Stimulated activated effector memory CD8-positive, alpha-beta T cell treated with anti-CD3 and anti-CD28 coated beads, Interleukin-12 subunit alpha, Interleukin-12 subunit beta, amount 100 ng/mL, for 72 hours (primary cell): ENCODE measurements around the gene EMC1.
A peak's percentile ranks its signal among the peaks of the same experiment; 100 is the strongest.
"Not testable (repeated sequence)": the region's sequence is repeated elsewhere in the genome, so short reads cannot be mapped to it uniquely, and the experiment has no call there.

ENCODE experiments used
- ATAC-seq: fragments of 150-1000 bp; cut with Tn5 transposase; 2 replicates; pipeline ENCODE4 v1.10.0; 2021
- DNase-seq, 2 donors: peaks; one replicate each; pipeline ENCODE4 v3.0.0; 2021 to 2022; ENCODE audit warnings: low spot score in 2 of 2
- H3K27ac Mint-ChIP-seq: one replicate; pipeline ENCODE4 v1.8.0; 2022; ENCODE audit warnings: mild to moderate bottlenecking, mixed read lengths
- H3K36me3 Mint-ChIP-seq: one replicate; pipeline ENCODE4 v1.8.0; 2022; ENCODE audit warnings: mild to moderate bottlenecking, mixed read lengths
- H3K4me1 Mint-ChIP-seq: one replicate; pipeline ENCODE4 v1.8.0; 2022; ENCODE audit warnings: mixed read lengths
- H3K4me3 Mint-ChIP-seq: one replicate; pipeline ENCODE4 v1.8.0; 2022; ENCODE audit warnings: mild to moderate bottlenecking, mixed read lengths
- H3K9me3 Mint-ChIP-seq: one replicate; pipeline ENCODE4 v1.8.0; 2022; ENCODE audit warnings: mixed read lengths

The EMC1 gene

GRCh38 chr1:19251305-19252196, at the start of gene EMC1, which contains the start of gene MRTO4:
EMC1 (minus strand) TSS chr1:19251524; CDS start chr1:19251509, 15 bp downstream.
MRTO4 (plus strand) TSS chr1:19251805; CDS start chr1:19251836, 31 bp downstream.
- H3K4me1 Mint-ChIP-seq, result peaks cover 34% of the 10 kb centered on the region
- no peaks in the 10 kb centered on the region for H3K9me3 Mint-ChIP-seq
- peak within 1 kb of the TSS; percentile 98 for H3K27ac Mint-ChIP-seq
- peak; percentile 94 for ATAC-seq
- peaks cover 70% of the 10 kb centered on the region for H3K36me3 Mint-ChIP-seq
- H3K4me3 Mint-ChIP-seq, result peak within 1 kb of the TSS; percentile 95
- peak; percentile 96 to 99 for DNase-seq

DNA sequence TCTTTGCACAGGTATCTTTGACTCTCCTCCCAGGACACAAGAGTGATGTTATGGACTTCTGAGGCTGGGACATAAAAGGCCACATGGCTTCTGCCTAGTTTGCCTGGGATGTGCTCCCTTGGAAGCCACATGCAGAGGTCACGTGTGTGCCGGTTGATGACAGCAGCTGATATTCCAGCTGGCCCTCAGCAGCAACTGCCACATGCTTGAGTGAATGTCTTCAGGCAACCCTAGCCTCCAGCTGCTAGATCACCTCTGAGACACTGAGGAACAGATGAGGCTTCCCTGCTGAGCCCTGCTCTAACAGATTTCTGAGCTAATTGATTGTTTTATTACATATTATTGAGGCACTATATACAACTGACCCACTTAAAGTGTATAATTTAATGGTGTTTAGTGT, 48.9 kb upstream of the EMC1 start:
- no peak overlapping the region for H3K27ac Mint-ChIP-seq
- H3K4me1 Mint-ChIP-seq, result no peaks in the 10 kb centered on the region
- DNase-seq (no peak), ATAC-seq (no peak)
- peaks cover 5% of the 10 kb centered on the region for H3K9me3 Mint-ChIP-seq
- H3K36me3 Mint-ChIP-seq, result peaks cover 19% of the 10 kb centered on the region
- H3K4me3 Mint-ChIP-seq, result no peak overlapping the region

DNA sequence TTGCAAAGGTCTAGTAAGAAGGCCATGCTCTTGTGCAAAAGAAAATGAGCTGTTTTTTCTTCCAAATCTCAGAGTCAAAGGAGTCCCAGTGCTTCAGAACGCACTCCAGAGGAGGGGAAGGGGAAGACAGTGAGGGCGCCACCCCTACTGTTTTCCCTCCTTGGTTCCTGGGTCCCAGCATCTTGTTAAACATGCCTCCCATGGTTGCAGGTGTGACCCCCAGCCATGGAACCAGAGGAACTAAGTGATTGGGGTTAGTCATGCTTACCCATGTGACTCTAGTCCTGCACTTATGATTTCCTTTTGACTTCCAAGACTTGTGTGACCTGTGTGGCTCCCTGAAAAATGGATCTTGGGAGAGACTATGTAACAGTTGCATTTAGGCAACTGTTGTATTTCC, 43.3 kb upstream of the EMC1 start:
- H3K9me3 Mint-ChIP-seq, result peaks cover 14% of the 10 kb centered on the region
- no peak overlapping the region for H3K27ac Mint-ChIP-seq
- DNase-seq, result no peak
- ATAC-seq, result no peak
- no peaks in the 10 kb centered on the region for H3K36me3 Mint-ChIP-seq
- H3K4me1 Mint-ChIP-seq, result no peaks in the 10 kb centered on the region
- no peak overlapping the region for H3K4me3 Mint-ChIP-seq

GRCh38 chr1:19289244-19289643, 37.9 kb upstream of the EMC1 start:
- DNase-seq (no peak), ATAC-seq (no peak)
- Mint-ChIP-seq H3K4me3 (peak overlapping the region; percentile 65), H3K4me1 (peaks cover 12% of the 10 kb centered on the region), H3K9me3 (peaks cover 2% of the 10 kb centered on the region), H3K36me3 (no peaks in the 10 kb centered on the region), H3K27ac (no peak overlapping the region)

- Mint-ChIP-seq H3K4me3 (peak within 1 kb of the TSS; percentile 65), H3K4me1 (peaks cover 12% of the 10 kb centered on the region)
- H3K9me3 Mint-ChIP-seq, H3K36me3 Mint-ChIP-seq, H3K27ac Mint-ChIP-seq: not testable (repeated sequence)
- ATAC-seq (peak; percentile 96), DNase-seq (peak; percentile 42 to 59)
Measured at GRCh38 chr1:19288324-19289241, 37.3 kb upstream of the EMC1 start, which contains the start of gene AKR7A3. AKR7A3 (minus strand) TSS chr1:19288770; CDS start chr1:19288709, 61 bp downstream.

DNA sequence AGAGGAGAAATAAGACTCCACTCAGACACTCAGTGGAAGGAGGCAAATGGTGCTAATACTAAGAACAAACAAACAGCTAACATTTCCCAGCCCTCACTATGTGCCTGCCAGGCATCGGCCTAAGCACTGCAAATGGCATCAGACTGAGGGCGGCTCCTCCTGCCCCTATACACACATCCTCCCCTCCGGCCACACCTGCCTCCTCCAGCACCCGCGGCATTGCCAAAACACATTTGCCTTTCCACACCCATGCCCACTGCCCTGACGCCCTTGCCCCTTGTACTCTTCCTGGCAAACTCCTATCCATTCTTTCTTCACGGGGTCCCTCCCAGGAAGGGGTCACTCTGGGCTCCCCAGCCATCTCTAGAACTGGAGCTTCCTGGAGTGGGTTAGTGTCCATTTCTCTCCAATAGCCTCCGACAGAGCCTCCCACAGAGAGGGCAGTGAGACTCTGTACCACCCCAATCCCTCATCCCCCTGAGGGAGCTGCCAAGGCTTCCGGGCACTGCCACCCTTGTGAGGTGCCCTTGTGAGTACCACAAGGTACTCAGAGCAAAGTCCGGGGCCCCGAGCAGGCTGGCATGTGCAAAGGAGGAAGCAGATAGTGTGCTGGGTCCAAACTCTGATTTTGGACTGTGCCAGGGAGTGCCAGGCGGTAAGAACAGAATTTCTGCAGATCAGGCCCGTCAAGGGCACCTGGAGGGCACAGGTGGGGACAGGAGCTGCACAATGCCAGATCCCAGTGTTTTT, 36.3 kb upstream of the EMC1 start:
- Mint-ChIP-seq H3K4me1 (peaks cover 12% of the 10 kb centered on the region), H3K4me3 (peak overlapping the region; percentile 65), H3K9me3 (no peaks in the 10 kb centered on the region), H3K27ac (no peak overlapping the region), H3K36me3 (no peaks in the 10 kb centered on the region)
- DNase-seq (no peak), ATAC-seq (no peak)

GRCh38 chr1:19285807-19286206, 34.5 kb upstream of the EMC1 start:
- not testable (repeated sequence) for H3K36me3 Mint-ChIP-seq

DNA sequence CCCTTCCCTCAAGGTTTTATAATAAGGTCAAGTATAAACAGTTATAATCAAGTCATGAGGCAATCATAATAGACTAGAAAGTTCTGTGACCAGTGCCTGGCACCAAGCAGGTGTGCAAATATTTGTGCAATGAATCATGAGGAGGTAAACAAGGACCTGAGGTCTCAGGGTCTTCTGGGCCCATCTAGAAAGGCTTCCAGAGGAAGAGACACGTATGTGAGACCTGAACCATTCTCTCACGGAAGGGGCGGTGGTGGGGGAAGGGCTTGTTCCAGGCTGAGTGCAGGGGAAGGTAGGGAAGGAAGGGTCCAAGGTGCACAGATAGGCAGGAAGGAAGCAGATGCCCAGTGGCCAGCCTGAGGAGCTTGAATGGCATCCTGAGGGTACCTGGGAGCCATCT, 34.0 kb upstream of the EMC1 start:
- H3K36me3 Mint-ChIP-seq, H3K27ac Mint-ChIP-seq, ATAC-seq, DNase-seq, H3K4me3 Mint-ChIP-seq, H3K9me3 Mint-ChIP-seq: not testable (repeated sequence)
- H3K4me1 Mint-ChIP-seq, result peaks cover 12% of the 10 kb centered on the region

More at GRCh38 chr1:19285807-19286206, 34.5 kb upstream of the EMC1 start:
- not testable (repeated sequence) for DNase-seq, H3K27ac Mint-ChIP-seq, H3K4me3 Mint-ChIP-seq, H3K9me3 Mint-ChIP-seq, ATAC-seq
- peaks cover 12% of the 10 kb centered on the region for H3K4me1 Mint-ChIP-seq

DNA sequence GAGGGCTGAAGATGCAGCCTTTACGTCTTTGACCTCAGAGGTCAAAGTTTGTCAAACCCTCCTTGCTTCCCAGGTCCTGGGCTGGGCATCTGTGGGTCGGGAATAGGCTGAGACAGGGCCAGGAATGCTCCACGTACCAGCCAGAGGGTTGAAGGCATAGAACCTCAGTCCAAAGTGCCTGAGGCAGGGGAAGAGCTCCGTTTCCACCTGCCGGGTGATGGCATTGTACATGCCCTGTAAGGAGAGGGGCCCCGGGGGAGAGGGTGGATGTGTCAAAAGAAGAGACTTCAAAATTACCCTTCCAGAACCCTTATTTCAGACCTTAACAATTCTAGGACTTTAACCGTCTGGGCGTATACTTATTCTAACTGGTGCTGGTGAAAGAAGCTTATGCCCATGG, 33.6 kb upstream of the EMC1 start:
- Mint-ChIP-seq H3K36me3 (no peaks in the 10 kb centered on the region), H3K27ac (no peak overlapping the region), H3K9me3 (no peaks in the 10 kb centered on the region), H3K4me3 (no peak overlapping the region), H3K4me1 (peaks cover 12% of the 10 kb centered on the region)
- DNase-seq, result no peak
- no peak for ATAC-seq

DNA sequence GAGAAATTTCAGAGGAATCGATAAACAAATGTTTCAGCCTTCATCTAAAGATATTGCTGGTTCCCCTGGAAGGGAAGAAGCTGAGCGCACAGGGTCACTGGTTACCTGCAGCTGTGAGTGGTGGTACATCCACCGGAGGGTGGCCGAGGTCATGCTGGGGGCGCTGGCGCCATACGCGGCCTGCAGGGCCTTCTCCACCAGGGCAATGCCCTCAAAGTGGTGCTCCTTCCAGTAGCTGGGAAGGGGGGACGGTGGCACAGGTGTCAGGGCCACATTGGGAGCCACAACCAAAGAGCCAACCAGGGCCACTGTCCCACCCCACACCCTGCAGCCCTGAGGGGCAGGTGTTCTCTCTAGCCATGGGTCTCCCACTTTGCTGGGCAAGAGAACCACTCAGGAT, 32.6 kb upstream of the EMC1 start:
- no peak for DNase-seq
- Mint-ChIP-seq H3K36me3 (no peaks in the 10 kb centered on the region), H3K9me3 (no peaks in the 10 kb centered on the region), H3K4me1 (peaks cover 7% of the 10 kb centered on the region), H3K4me3 (no peak overlapping the region), H3K27ac (no peak overlapping the region)
- no peak for ATAC-seq

DNA sequence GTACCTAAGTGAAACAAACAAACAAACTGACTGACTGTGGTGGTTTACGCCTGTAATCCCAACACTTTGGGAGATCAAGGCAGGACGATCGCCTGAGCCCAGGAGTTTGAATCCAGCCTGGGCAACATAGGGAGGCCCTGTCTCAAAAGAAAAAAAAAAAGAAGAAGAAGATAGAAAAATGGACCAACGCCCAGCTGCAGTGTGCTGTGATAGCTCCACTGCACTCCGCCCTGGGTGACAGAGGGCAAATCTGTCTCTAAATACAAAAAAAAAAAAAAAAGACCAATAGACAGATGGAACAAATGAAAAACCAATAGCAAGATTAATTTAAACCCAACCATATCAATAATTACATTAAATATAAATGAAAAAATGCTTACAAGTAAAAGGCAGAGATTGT, 23.3 kb upstream of the EMC1 start:
- no peak for DNase-seq

GRCh38 chr1:19273844-19274531, 22.7 kb upstream of the EMC1 start:
- H3K27ac Mint-ChIP-seq, DNase-seq, H3K36me3 Mint-ChIP-seq, H3K9me3 Mint-ChIP-seq, H3K4me1 Mint-ChIP-seq, H3K4me3 Mint-ChIP-seq: not testable (repeated sequence)
- peak; percentile 62 for ATAC-seq

More for the DNA sequence above, 23.3 kb upstream of the EMC1 start:
- Mint-ChIP-seq H3K9me3 (no peaks in the 10 kb centered on the region), H3K4me1 (peaks cover 6% of the 10 kb centered on the region), H3K4me3 (no peak overlapping the region), H3K36me3 (no peaks in the 10 kb centered on the region), H3K27ac (no peak overlapping the region)
- ATAC-seq, result no peak

- Mint-ChIP-seq H3K4me1 (peaks cover 6% of the 10 kb centered on the region), H3K9me3 (no peaks in the 10 kb centered on the region), H3K27ac (no peak overlapping the region), H3K4me3 (no peak overlapping the region), H3K36me3 (no peaks in the 10 kb centered on the region)
- ATAC-seq (no peak), DNase-seq (no peak)
Measured at GRCh38 chr1:19273106-19273843, 22.0 kb upstream of the EMC1 start.

GRCh38 chr1:19272064-19272463, 20.7 kb upstream of the EMC1 start:
- no peak overlapping the region for H3K27ac Mint-ChIP-seq
- no peak for DNase-seq
- no peak overlapping the region for H3K4me3 Mint-ChIP-seq
- no peak for ATAC-seq
- H3K4me1 Mint-ChIP-seq, result peaks cover 6% of the 10 kb centered on the region
- no peaks in the 10 kb centered on the region for H3K9me3 Mint-ChIP-seq
- no peaks in the 10 kb centered on the region for H3K36me3 Mint-ChIP-seq
